ENCODE results near the gene MRPL24. TPM values are rescaled to one million over a fixed set of nuclear protein-coding genes. Genes with fewer than 3 reads are reported as not detected.
A peak's percentile ranks its signal among the peaks of the same experiment; 100 is the strongest.

MRPL24 gene
- total and polyA plus RNA-seq, 12 donors: 70.3 to 250 (median 88.1) TPM

GRCh38 chr1:156754219-156754618 is 13.3 kb upstream of the MRPL24 start:
- no peak for ATAC-seq
- peaks cover 13 to 45% (median 30%) of the 10 kb centered on the region in 9 donors for H3K4me1 ChIP-seq
- intact Hi-C loops (cut with DNase I): no loop called here
- H3K9me3 ChIP-seq: no peaks in the 10 kb centered on the region
- DNase-seq: no peak
- WGBS, 2 donors: 74 to 75% methylated on average over 8 of the region's 8 CpGs
- no peak overlapping the region for H3K4me3 ChIP-seq
- H3K27me3 ChIP-seq: no peaks in the 10 kb centered on the region
- TF ChIP-seq CTCF (IDR thresholded peaks at IDR 0.05): no peak
- peaks cover 0 to 3% (median 0%) of the 10 kb centered on the region in 9 donors for H3K36me3 ChIP-seq
- no peak overlapping the region for H3K27ac ChIP-seq

GRCh38 chr1:156752843-156753482 is 12.1 kb upstream of the MRPL24 start:
- Histone ChIP-seq H3K9me3 (no peaks in the 10 kb centered on the region), H3K36me3 (peaks cover 0 to 3% (median 0%) of the 10 kb centered on the region in 9 donors), H3K4me3 (peak overlapping the region in 7 of 10 donors; percentile 79 to 99 (median 99)), H3K27me3 (no peaks in the 10 kb centered on the region), H3K27ac (peak overlapping the region in 5 of 10 donors; percentile 98 to 100 (median 100)), H3K4me1 (peaks cover 24 to 57% (median 43%) of the 10 kb centered on the region in 9 donors)
- 13 to 29% methylated on average over 1 of the region's 1 CpG for WGBS, 2 donors
- no peak for TF ChIP-seq CTCF (IDR thresholded peaks at IDR 0.05)
- intact Hi-C loops (cut with DNase I): loop anchor here in 3 of 10 donors (1.0 to 2.0 kb wide), 2 partner anchors 13 to 14 kb away; partner anchors contain the start of gene PRCC (in 2 of the 3)
- DNase-seq (no peak), ATAC-seq (no peak)

GRCh38 chr1:156751757-156752481 is 11.0 kb upstream of the MRPL24 start:
- ATAC-seq: peak; percentile 75 to 89 (median 84)
- Histone ChIP-seq H3K4me1 (peaks cover 30 to 66% (median 50%) of the 10 kb centered on the region in 9 donors), H3K4me3 (peak overlapping the region; percentile 79 to 99 (median 97)), H3K27me3 (no peaks in the 10 kb centered on the region), H3K36me3 (peaks cover 0 to 3% (median 0%) of the 10 kb centered on the region in 9 donors), H3K27ac (peak overlapping the region; percentile 94 to 100 (median 100)), H3K9me3 (no peaks in the 10 kb centered on the region)
- intact Hi-C loops (cut with DNase I): loop anchor here in 6 of 10 donors (1.0 to 2.0 kb wide), 2 partner anchors 14 to 15 kb away; partner anchors contain the start of gene PRCC (in 3 of the 6)
- TF ChIP-seq CTCF (IDR thresholded peaks at IDR 0.05): peak in 2 of 9 donors; percentile 11 to 16
- 0% methylated on average over 63 to 68 of the region's 68 CpGs for WGBS, 2 donors
- peak; percentile 98 for DNase-seq

GRCh38 chr1:156751451-156751756 is 10.5 kb upstream of the MRPL24 start, which contains the start of gene HDGF:
Gene HDGF, minus strand, starts transcription at chr1:156751675. Its CDS starts 246 bp downstream, at chr1:156751429.
- H3K4me1 ChIP-seq: peaks cover 31 to 70% (median 54%) of the 10 kb centered on the region in 9 donors
- H3K27ac ChIP-seq: peak within 1 kb of the TSS; percentile 94 to 100 (median 100)
- 1% methylated on average over 48 of the region's 48 CpGs for WGBS, 2 donors
- H3K4me3 ChIP-seq: peak within 1 kb of the TSS; percentile 79 to 99 (median 97)
- peaks cover 0 to 3% (median 0%) of the 10 kb centered on the region in 9 donors for H3K36me3 ChIP-seq
- no peak for DNase-seq
- no peaks in the 10 kb centered on the region for H3K9me3 ChIP-seq
- no peaks in the 10 kb centered on the region for H3K27me3 ChIP-seq
- ATAC-seq: no peak
- intact Hi-C loops (cut with DNase I): loop anchor here in 3 of 10 donors (1.0 to 2.0 kb wide), 2 partner anchors 15 kb away; partner anchors contain the start of gene PRCC (in 1 of the 3)
- TF ChIP-seq CTCF (IDR thresholded peaks at IDR 0.05): peak in 2 of 9 donors; percentile 3 to 20

Measured in heart right ventricle (tissue), 16 donors.